Kidney epithelial cell (primary cell): ENCODE results near the gene FGFBP3. TPM values are rescaled to one million over a fixed set of nuclear protein-coding genes. Genes with fewer than 3 reads are reported as not detected.

Source experiments
- total RNA-seq: library from RNA; depleted of rRNA; stranded (reverse); fragments of >200 nt; gene quantifications from 2 replicates; pipeline ENCODE4 v1.2.3, GENCODE V29; 2015

Gene FGFBP3
- total RNA-seq, 1 donor from 2014 or later: 0.42 TPM

Other genes starting within 250 kb of the FGFBP3 start
- 57.6 and 58.1 TPM in 2 replicates for gene TNKS2, start 111.1 kb downstream of the FGFBP3 start, total RNA-seq
- gene BTAF1, start 14.3 kb upstream of the FGFBP3 start, total RNA-seq: 27.2 and 33.3 TPM in 2 replicates